Cardiac fibroblast (primary cell): ENCODE results near the gene DYRK1A.

Source experiments
- DNase-seq, 2 donors: peaks; one replicate each; pipeline versions ENCODE4 v3.0.0 to v3.0.0-alpha.2; 2010; ENCODE audit warnings: low read depth in 2 of 2
- H3K4me3 ChIP-seq, 2 donors: replicated peaks in 1 of 2; 1 replicate in 1 of 2; 2 replicates in 1 of 2; pipeline ENCODE4 v1.5.1; 2011; ENCODE audit warnings: low read depth in 2 of 2, low read length in 2 of 2, mild to moderate bottlenecking in 2 of 2, moderate library complexity in 1 of 2
- TF ChIP-seq, protein P1 (sequence below): IDR thresholded peaks from one replicate; pipeline ENCODE4 v1.5.1; 2011; ENCODE audit warnings: low read depth, mild to moderate bottlenecking, low read length, inconsistent platforms

DYRK1A gene

GRCh38 chr21:37364722-37365121, 1.9 kb upstream of the DYRK1A start:
- no peak for DNase-seq
- TF ChIP-seq, protein P1, sequence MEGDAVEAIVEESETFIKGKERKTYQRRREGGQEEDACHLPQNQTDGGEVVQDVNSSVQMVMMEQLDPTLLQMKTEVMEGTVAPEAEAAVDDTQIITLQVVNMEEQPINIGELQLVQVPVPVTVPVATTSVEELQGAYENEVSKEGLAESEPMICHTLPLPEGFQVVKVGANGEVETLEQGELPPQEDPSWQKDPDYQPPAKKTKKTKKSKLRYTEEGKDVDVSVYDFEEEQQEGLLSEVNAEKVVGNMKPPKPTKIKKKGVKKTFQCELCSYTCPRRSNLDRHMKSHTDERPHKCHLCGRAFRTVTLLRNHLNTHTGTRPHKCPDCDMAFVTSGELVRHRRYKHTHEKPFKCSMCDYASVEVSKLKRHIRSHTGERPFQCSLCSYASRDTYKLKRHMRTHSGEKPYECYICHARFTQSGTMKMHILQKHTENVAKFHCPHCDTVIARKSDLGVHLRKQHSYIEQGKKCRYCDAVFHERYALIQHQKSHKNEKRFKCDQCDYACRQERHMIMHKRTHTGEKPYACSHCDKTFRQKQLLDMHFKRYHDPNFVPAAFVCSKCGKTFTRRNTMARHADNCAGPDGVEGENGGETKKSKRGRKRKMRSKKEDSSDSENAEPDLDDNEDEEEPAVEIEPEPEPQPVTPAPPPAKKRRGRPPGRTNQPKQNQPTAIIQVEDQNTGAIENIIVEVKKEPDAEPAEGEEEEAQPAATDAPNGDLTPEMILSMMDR, result no peak
- H3K4me3 ChIP-seq, result no peak overlapping the region

- TF ChIP-seq, protein P1, result no peak
- peak overlapping the region; percentile 66 to 69 for H3K4me3 ChIP-seq
- DNase-seq, result peak; percentile 68 to 77
These were observed 774 bp upstream of the DYRK1A start for GRCh38 chr21:37365517-37366481.

- peak overlapping the region; percentile 64 to 87 for H3K4me3 ChIP-seq
- DNase-seq, result no peak
- TF ChIP-seq, protein P1, result no peak
These were observed 746 bp downstream of the DYRK1A start for GRCh38 chr21:37367336-37367702.

- peak; percentile 59 to 61 for DNase-seq
- TF ChIP-seq, protein P1, result no peak
- peak overlapping the region; percentile 77 to 87 for H3K4me3 ChIP-seq
These were observed 1.3 kb downstream of the DYRK1A start for GRCh38 chr21:37367703-37368540.

- H3K4me3 ChIP-seq, result peak overlapping the region; percentile 77 to 87
- DNase-seq, result peak; percentile 31 to 73
- TF ChIP-seq, protein P1, result no peak
These were observed 2.1 kb downstream of the DYRK1A start for GRCh38 chr21:37368541-37369279.

GRCh38 chr21:37369307-37369854, 2.8 kb downstream of the DYRK1A start:
- TF ChIP-seq, protein P1, result no peak
- peak overlapping the region in 1 of 2 donors; percentile 16 for H3K4me3 ChIP-seq
- DNase-seq, result no peak
